Measurements from ENCODE around the gene NTPCR. TPM values are rescaled to one million over a fixed set of nuclear protein-coding genes. Genes with fewer than 3 reads are reported as not detected.

NTPCR gene
- total RNA-seq, 2 experiments from 2014 or later: 8.5 to 9.3 TPM

GRCh38 chr1:233015965-233016364 is 65.6 kb downstream of the NTPCR start:
- Histone ChIP-seq H3K4me3 (ENCODE audit: low read length) (no peak overlapping the region), H3K4me1 (ENCODE audit: insufficient read depth, low read length) (no peaks in the 10 kb centered on the region), H3K9me3 (ENCODE audit: control insufficient read depth in 1 of 2, insufficient read depth in 1 of 2, low read length in 2 of 2) (no peaks in the 10 kb centered on the region), H3K27ac (ENCODE audit: low read depth in 1 of 2, low read length in 2 of 2) (no peak overlapping the region), H3K27me3 (ENCODE audit: control insufficient read depth in 1 of 2, insufficient read depth in 2 of 2, low read length in 2 of 2) (no peaks in the 10 kb centered on the region), H3K36me3 (ENCODE audit: insufficient read depth, low read length) (peaks cover 31% of the 10 kb centered on the region)
- Mint-ChIP-seq H3K9me3 (no peaks in the 10 kb centered on the region), H3K4me1 (ENCODE audit: low read depth) (no peaks in the 10 kb centered on the region), H3K36me3 (ENCODE audit: low read depth) (peaks cover 73% of the 10 kb centered on the region), H3K27me3 (no peaks in the 10 kb centered on the region), H3K4me3 (no peak overlapping the region), H3K27ac (no peak overlapping the region)
- no peak for ATAC-seq (ENCODE audit: poor library complexity)
- intact Hi-C loops (cut with DNase I, micrococcal nuclease): no loop called here
- no peak for TF ChIP-seq CTCF (IDR thresholded peaks at IDR 0.05)
- POLR2A ChIA-PET: no interaction called here
- CTCF ChIA-PET: no interaction called here
- DNase-seq: no peak

GRCh38 chr1:233016798-233017197 is 66.4 kb downstream of the NTPCR start:
- Histone ChIP-seq H3K4me3 (ENCODE audit: low read length) (no peak overlapping the region), H3K36me3 (ENCODE audit: insufficient read depth, low read length) (peaks cover 31% of the 10 kb centered on the region), H3K4me1 (ENCODE audit: insufficient read depth, low read length) (peaks cover 5% of the 10 kb centered on the region), H3K27me3 (ENCODE audit: control insufficient read depth in 1 of 2, insufficient read depth in 2 of 2, low read length in 2 of 2) (no peaks in the 10 kb centered on the region), H3K9me3 (ENCODE audit: control insufficient read depth in 1 of 2, insufficient read depth in 1 of 2, low read length in 2 of 2) (no peaks in the 10 kb centered on the region), H3K27ac (ENCODE audit: low read depth in 1 of 2, low read length in 2 of 2) (no peak overlapping the region)
- TF ChIP-seq CTCF (IDR thresholded peaks at IDR 0.05): no peak
- no peak for DNase-seq
- Mint-ChIP-seq H3K27me3 (no peaks in the 10 kb centered on the region), H3K9me3 (no peaks in the 10 kb centered on the region), H3K27ac (no peak overlapping the region), H3K36me3 (ENCODE audit: low read depth) (peaks cover 71% of the 10 kb centered on the region), H3K4me3 (no peak overlapping the region), H3K4me1 (ENCODE audit: low read depth) (no peaks in the 10 kb centered on the region)
- ChIA-PET POLR2A (no interaction called here), CTCF (no interaction called here)
- intact Hi-C loops (cut with DNase I, micrococcal nuclease): no loop called here
- no peak for ATAC-seq (ENCODE audit: poor library complexity)

GRCh38 chr1:233019083-233019482 is 68.7 kb downstream of the NTPCR start:
- no peak overlapping the region for H3K4me3 ChIP-seq (ENCODE audit: low read length)
- no peak for ATAC-seq (ENCODE audit: poor library complexity)
- intact Hi-C loops (cut with DNase I, micrococcal nuclease): no loop called here
- no peak for DNase-seq
- CTCF ChIA-PET: no interaction called here
- peaks cover 60% of the 10 kb centered on the region for H3K36me3 Mint-ChIP-seq (ENCODE audit: low read depth)
- H3K27me3 ChIP-seq (ENCODE audit: control insufficient read depth in 1 of 2, insufficient read depth in 2 of 2, low read length in 2 of 2): no peaks in the 10 kb centered on the region
- POLR2A ChIA-PET: no interaction called here
- no peaks in the 10 kb centered on the region for H3K4me1 Mint-ChIP-seq (ENCODE audit: low read depth)
- H3K27ac Mint-ChIP-seq: no peak overlapping the region
- H3K9me3 ChIP-seq (ENCODE audit: control insufficient read depth in 1 of 2, insufficient read depth in 1 of 2, low read length in 2 of 2): no peaks in the 10 kb centered on the region
- H3K4me1 ChIP-seq (ENCODE audit: insufficient read depth, low read length): peaks cover 5% of the 10 kb centered on the region
- H3K36me3 ChIP-seq (ENCODE audit: insufficient read depth, low read length): peaks cover 21% of the 10 kb centered on the region
- H3K27me3 Mint-ChIP-seq: no peaks in the 10 kb centered on the region
- H3K27ac ChIP-seq (ENCODE audit: low read depth in 1 of 2, low read length in 2 of 2): no peak overlapping the region
- no peak overlapping the region for H3K4me3 Mint-ChIP-seq
- no peak for TF ChIP-seq CTCF (IDR thresholded peaks at IDR 0.05)
- no peaks in the 10 kb centered on the region for H3K9me3 Mint-ChIP-seq
